Spinal cord (tissue), 10 donors: ENCODE measurements around the gene CYP1B1. TPM values are rescaled to one million over a fixed set of nuclear protein-coding genes. Genes with fewer than 3 reads are reported as not detected.

Experiments used
- DNase-seq, 6 donors: peaks; one replicate each; pipeline versions ENCODE4 v3.0.0 to v3.0.0-alpha.2; 2013 to 2015; ENCODE audit warnings: low spot score in 6 of 6, low read depth in 4 of 6
- H3K27ac ChIP-seq: one replicate; pipeline ENCODE4 v1.5.1; 2013; ENCODE audit warnings: low read depth, low read length, control low read depth
- H3K27me3 ChIP-seq: one replicate; pipeline ENCODE4 v1.6.1; 2013; ENCODE audit warnings: low read length; ENCODE audit not compliant: control insufficient read depth, insufficient read depth
- H3K36me3 ChIP-seq: one replicate; pipeline ENCODE4 v1.6.1; 2013; ENCODE audit warnings: low read length; ENCODE audit not compliant: control insufficient read depth, insufficient read depth
- H3K4me1 ChIP-seq: one replicate; pipeline ENCODE4 v1.6.1; 2013; ENCODE audit warnings: low read length; ENCODE audit not compliant: control insufficient read depth, insufficient read depth
- H3K4me3 ChIP-seq: one replicate; pipeline ENCODE4 v1.5.1; 2013; ENCODE audit warnings: low read depth, low read length, control low read depth
- H3K9me3 ChIP-seq: one replicate; pipeline ENCODE4 v1.6.1; 2013; ENCODE audit warnings: low read length; ENCODE audit not compliant: control insufficient read depth, insufficient read depth
- WGBS: methylation state at CpG from one replicate; pipeline ENCODE4 v1.1.5; 2013; ENCODE audit warnings: missing lambda C conversion rate; ENCODE audit not compliant: insufficient coverage; 5-methylcytosine and 5-hydroxymethylcytosine counted together
- polyA plus RNA-seq, 2 donors: library from polyadenylated mRNA; unstranded; fragments of 120-200 nt; gene quantifications; one replicate each; pipeline ENCODE4 v1.2.1, GENCODE V29; 2013; ENCODE audit not compliant: insufficient read length in 2 of 2
- total RNA-seq, 2 donors: library from RNA; depleted of rRNA in 1 of 2; stranded (reverse); fragments of 120-200 nt in 1 of 2; fragments of >200 nt in 1 of 2; gene quantifications; one replicate each; pipeline versions ENCODE4 v1.2.3 to v1.2.4, GENCODE V29; 2013 to 2014
- donor health status: healthy.

CYP1B1 gene
- total and polyA plus RNA-seq, 4 donors, result 29.8 to 105 (median 67.2) TPM

DNA sequence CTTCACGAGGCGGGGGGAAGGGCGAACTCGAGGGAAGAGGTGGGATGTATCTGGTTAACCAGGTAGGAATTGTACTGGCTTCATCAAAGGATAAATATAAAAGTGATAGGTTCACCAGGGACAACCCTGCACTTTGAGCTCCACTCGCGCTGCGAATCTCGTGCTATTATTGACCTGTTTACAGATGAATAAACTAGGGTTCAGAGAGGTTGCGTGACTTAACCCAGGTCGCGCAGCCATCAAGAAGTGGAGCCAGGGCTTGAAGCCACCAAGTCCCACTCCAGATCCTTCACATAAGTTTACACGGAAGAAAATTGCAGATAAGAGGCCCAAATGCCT lies 1.4 kb upstream of the CYP1B1 start:
- no peaks in the 10 kb centered on the region for H3K9me3 ChIP-seq
- H3K27ac ChIP-seq, result peak overlapping the region; percentile 25
- WGBS, result 23% methylated on average over 12 of the region's 12 CpGs
- H3K4me1 ChIP-seq, result peaks cover 42% of the 10 kb centered on the region
- peaks cover 51% of the 10 kb centered on the region for H3K27me3 ChIP-seq
- DNase-seq, result no peak
- no peaks in the 10 kb centered on the region for H3K36me3 ChIP-seq
- H3K4me3 ChIP-seq, result peak overlapping the region; percentile 24

- H3K4me3 ChIP-seq, result peak overlapping the region; percentile 29
- H3K27ac ChIP-seq, result peak overlapping the region; percentile 77
- H3K27me3 ChIP-seq, result peaks cover 55% of the 10 kb centered on the region
- H3K4me1 ChIP-seq, result peaks cover 42% of the 10 kb centered on the region
- no peaks in the 10 kb centered on the region for H3K9me3 ChIP-seq
- H3K36me3 ChIP-seq, result no peaks in the 10 kb centered on the region
- DNase-seq, result peak in 2 of 6 donors; percentile 56 to 75
- WGBS, result under 1% methylated on average over 76 of the region's 76 CpGs
Observed at GRCh38 chr2:38076710-38077430, 919 bp upstream of the CYP1B1 start.

- Histone ChIP-seq H3K4me1 (peaks cover 42% of the 10 kb centered on the region), H3K9me3 (no peaks in the 10 kb centered on the region), H3K36me3 (no peaks in the 10 kb centered on the region), H3K27me3 (peaks cover 56% of the 10 kb centered on the region), H3K4me3 (peak overlapping the region; percentile 59), H3K27ac (peak overlapping the region; percentile 88)
- peak in 3 of 6 donors; percentile 43 to 86 (median 81) for DNase-seq
- under 1% methylated on average over 48 of the region's 51 CpGs for WGBS
Observed at GRCh38 chr2:38076152-38076709, 280 bp upstream of the CYP1B1 start.

- DNase-seq, result peak in 2 of 6 donors; percentile 56 to 61
- Histone ChIP-seq H3K27me3 (peaks cover 56% of the 10 kb centered on the region), H3K4me1 (peaks cover 42% of the 10 kb centered on the region), H3K4me3 (peak overlapping the region; percentile 59), H3K36me3 (no peaks in the 10 kb centered on the region), H3K27ac (peak overlapping the region; percentile 88), H3K9me3 (no peaks in the 10 kb centered on the region)
- WGBS, result under 1% methylated on average over 76 of the region's 82 CpGs
Observed at GRCh38 chr2:38074764-38075506, 1.0 kb downstream of the CYP1B1 start.

GRCh38 chr2:38074058-38074763 lies 1.7 kb downstream of the CYP1B1 start:
- Histone ChIP-seq H3K27ac (peak overlapping the region; percentile 88), H3K4me1 (peaks cover 42% of the 10 kb centered on the region), H3K4me3 (peak overlapping the region; percentile 59), H3K27me3 (peaks cover 54% of the 10 kb centered on the region), H3K36me3 (no peaks in the 10 kb centered on the region), H3K9me3 (no peaks in the 10 kb centered on the region)
- DNase-seq, result no peak
- 2% methylated on average over 56 of the region's 58 CpGs for WGBS

- Histone ChIP-seq H3K4me1 (peaks cover 42% of the 10 kb centered on the region), H3K9me3 (no peaks in the 10 kb centered on the region), H3K36me3 (no peaks in the 10 kb centered on the region), H3K27me3 (peaks cover 54% of the 10 kb centered on the region), H3K27ac (peak overlapping the region; percentile 88), H3K4me3 (peak overlapping the region; percentile 59)
- peak in 1 of 6 donors; percentile 38 for DNase-seq
- WGBS, result 4% methylated on average over 23 of the region's 32 CpGs
Observed at GRCh38 chr2:38073211-38074057, 2.5 kb downstream of the CYP1B1 start.

DNA sequence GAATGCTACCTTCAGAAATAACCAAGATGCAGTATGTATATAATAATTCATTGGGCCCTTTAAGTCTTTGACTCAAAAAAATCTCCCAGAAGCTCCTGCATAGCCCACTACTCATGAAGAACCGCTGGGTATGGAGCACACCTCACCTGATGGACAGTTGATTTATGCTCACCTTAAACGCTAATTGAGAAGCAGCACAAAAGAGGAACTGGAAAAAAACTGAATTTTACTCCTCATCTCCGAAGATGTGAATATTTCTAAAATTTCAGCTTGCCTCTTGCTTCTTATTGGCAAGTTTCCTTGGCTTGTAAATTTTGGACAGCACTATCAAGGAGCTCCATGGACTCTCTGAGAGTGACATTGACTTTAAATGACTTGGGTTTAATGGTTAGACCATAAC lies 5.5 kb downstream of the CYP1B1 start:
- Histone ChIP-seq H3K4me1 (peaks cover 22% of the 10 kb centered on the region), H3K27ac (peak overlapping the region; percentile 58), H3K36me3 (no peaks in the 10 kb centered on the region), H3K4me3 (peak overlapping the region; percentile 59), H3K27me3 (peaks cover 35% of the 10 kb centered on the region), H3K9me3 (no peaks in the 10 kb centered on the region)
- WGBS, result 83% methylated on average over 1 of the region's 3 CpGs
- no peak for DNase-seq

GRCh38 chr2:38068234-38068633 lies 7.7 kb downstream of the CYP1B1 start:
- no peaks in the 10 kb centered on the region for H3K9me3 ChIP-seq
- no peaks in the 10 kb centered on the region for H3K36me3 ChIP-seq
- DNase-seq, result no peak
- peak overlapping the region; percentile 65 for H3K27ac ChIP-seq
- H3K4me3 ChIP-seq, result peak overlapping the region; percentile 59
- 100% methylated on average over 1 of the region's 4 CpGs for WGBS
- peaks cover 13% of the 10 kb centered on the region for H3K27me3 ChIP-seq
- H3K4me1 ChIP-seq, result no peaks in the 10 kb centered on the region
